ENCODE data around the gene NTM. TPM values are rescaled to one million over a fixed set of nuclear protein-coding genes. Genes with fewer than 3 reads are reported as not detected.

Gene NTM
- total RNA-seq, 2 donors from 2014 or later = not detected

DNA sequence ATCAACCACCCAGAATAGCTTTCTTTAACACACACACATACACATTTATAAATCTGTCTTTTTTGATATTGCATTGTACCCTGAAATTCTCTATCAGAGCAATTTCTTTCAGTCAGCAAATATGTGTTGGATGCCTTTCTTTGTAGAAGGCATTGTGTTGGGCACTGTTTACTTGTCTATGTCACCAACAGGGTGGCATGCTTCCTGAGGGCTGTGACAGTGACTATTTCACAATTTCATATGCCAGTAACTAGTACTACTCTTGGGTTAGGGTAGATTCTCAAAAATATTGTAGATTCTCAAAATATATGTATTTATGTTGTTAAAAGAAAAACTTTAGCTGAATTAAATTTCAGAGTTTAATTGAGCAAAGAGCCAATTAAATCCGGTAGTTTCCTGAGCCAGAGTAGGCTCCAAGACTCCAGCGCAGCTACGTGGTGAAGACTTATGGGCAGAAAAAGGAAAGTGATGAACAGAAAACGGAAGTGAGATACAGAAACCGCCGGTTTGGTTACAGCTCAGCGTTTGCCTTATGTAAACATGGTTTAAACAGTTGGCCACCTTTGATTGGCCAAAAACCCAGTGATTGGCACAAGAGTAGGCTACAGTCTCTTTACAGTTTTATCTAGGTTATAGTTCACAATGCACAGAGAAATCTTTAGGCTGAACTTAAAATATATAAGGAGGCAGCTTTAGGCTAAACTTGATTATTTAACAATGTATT is 723.3 kb downstream of the NTM start:
- Mint-ChIP-seq H3K36me3 (ENCODE audit: low read depth) (no peaks in the 10 kb centered on the region), H3K27me3 (peaks cover 3% of the 10 kb centered on the region)

DNA sequence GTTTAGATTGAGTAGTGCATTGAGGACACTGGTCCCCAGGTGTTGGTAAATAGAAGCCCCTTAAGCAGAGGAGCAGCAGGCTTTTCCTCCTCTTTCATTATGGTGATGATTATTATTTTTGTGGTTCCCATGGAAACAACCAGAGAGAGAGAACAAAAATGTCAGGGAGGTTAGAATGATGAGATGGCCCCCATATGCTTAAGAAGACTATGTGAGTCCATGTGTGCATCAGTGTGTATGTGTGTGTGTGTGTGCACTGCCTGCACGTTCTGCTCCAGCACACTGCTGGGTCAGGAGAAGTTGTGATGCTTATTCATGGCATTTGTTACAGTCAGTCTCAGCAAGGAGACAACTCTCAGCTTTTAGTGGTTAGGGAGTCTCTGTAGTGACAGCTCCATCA is 724.2 kb downstream of the NTM start:
- Mint-ChIP-seq H3K9me3 (no peaks in the 10 kb centered on the region), H3K36me3 (ENCODE audit: low read depth) (no peaks in the 10 kb centered on the region), H3K27me3 (peaks cover 3% of the 10 kb centered on the region), H3K4me3 (no peak overlapping the region), H3K27ac (no peak overlapping the region), H3K4me1 (no peaks in the 10 kb centered on the region)
- ATAC-seq (replicated peaks) = no peak

More for the DNA sequence above, 723.3 kb downstream of the NTM start:
- Mint-ChIP-seq H3K4me1 (no peaks in the 10 kb centered on the region), H3K27ac (no peak overlapping the region), H3K4me3 (no peak overlapping the region), H3K9me3 (no peaks in the 10 kb centered on the region)
- no peak for ATAC-seq (replicated peaks)

DNA sequence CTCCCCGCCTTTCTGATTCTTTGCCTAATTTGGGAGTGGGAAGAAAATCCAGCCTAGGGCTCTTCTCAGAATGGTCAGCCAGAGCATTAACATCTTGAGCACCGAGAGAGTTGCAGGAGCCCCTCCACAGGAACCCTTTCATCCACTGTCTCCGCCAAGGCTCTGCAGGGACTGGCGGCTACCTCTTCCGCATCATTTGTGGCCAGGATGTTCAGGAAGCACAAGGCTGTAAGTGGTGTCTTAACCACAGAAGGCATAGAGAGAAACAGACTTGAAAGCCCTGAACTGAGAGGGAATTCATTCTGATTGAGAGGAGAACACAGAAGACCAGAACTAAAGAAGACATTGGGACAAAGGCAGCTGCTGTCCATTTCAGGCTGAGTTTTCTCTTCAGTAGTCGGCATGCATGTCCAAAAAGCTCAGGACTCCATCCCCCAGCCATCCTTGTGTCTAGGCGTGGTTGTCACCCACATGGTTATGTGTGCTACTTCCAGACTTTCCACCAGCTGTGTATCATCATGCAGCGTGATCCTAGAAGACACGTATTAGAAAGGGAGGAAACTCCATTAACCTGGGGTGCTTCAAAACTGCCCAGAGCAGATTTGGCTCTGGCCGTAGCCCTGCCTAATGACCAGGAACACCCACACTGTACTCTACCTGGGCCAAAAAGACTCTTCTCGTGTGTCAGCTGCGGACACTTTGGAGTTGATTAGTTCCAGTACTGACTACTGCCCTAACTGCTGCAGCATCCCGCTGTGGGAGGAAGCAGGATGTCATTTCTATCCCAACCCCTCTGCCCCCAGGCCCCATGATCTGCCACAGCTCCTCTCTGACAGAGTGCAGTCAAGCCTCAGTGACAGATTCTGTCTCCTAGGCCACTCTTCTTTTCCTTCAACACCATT is 725.1 kb downstream of the NTM start:
- Mint-ChIP-seq H3K4me1 (no peaks in the 10 kb centered on the region), H3K9me3 (no peaks in the 10 kb centered on the region), H3K36me3 (ENCODE audit: low read depth) (no peaks in the 10 kb centered on the region), H3K27ac (no peak overlapping the region), H3K4me3 (no peak overlapping the region), H3K27me3 (peaks cover 3% of the 10 kb centered on the region)
- no peak for ATAC-seq (replicated peaks)

DNA sequence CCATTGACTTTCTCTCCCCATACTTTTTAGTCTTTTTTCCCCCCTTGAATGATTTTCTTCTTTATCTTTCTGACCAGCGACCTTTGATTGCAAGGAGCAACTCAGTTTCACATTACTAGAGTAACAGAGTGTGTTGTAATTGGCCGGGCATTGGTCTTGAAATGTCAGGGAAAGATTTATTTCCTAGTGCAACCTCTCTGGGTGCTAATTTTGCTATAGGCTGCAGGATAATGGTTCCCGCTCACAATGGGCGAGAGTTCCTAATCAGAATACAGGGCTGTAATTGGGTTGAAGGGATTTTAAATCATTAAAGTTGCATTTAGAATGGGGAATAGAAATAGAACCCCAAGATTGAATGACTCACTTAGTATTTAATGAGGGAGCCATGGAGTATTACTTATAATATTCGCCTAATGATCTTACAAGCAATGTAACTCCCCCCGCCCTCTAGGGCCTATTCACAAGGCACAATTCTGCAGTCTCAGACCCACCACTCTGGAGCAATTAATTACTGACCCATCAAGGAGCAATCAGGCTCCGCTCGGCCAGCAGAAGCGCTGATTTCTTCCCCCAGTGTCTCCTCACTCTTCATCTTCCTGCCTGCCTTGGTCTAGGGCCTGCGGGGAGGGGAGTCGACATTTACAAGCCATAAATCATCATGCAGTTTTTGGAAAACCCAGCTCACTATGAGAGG is 725.9 kb downstream of the NTM start:
- no peaks in the 10 kb centered on the region for H3K9me3 Mint-ChIP-seq
- H3K27ac Mint-ChIP-seq = no peak overlapping the region
- H3K4me3 Mint-ChIP-seq = no peak overlapping the region

DNA sequence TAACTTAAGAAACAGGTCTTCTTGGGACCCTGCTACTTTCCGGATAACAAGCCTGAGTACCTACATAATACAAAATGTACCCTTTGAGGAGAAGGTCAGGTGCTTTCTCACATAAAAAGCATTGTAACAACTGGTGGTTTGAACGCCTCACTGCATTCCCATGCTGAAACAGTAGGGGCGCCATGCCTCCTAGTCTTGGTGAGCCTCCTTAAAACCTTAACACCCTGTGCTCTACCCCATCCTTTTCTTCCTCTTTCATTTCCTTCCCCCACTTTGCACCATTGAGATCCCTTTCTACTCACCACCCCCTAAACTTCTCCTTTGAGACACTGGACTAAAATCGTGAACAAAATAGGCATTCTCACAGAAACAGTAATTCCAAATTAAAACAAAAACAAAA is 729.3 kb downstream of the NTM start:
- no peak for ATAC-seq (replicated peaks)
- Mint-ChIP-seq H3K9me3 (no peaks in the 10 kb centered on the region), H3K4me3 (no peak overlapping the region), H3K36me3 (ENCODE audit: low read depth) (no peaks in the 10 kb centered on the region), H3K27me3 (peaks cover 3% of the 10 kb centered on the region), H3K27ac (no peak overlapping the region), H3K4me1 (no peaks in the 10 kb centered on the region)

More for the DNA sequence above, 725.9 kb downstream of the NTM start:
- peaks cover 3% of the 10 kb centered on the region for H3K27me3 Mint-ChIP-seq
- ATAC-seq (replicated peaks) = no peak
- no peaks in the 10 kb centered on the region for H3K36me3 Mint-ChIP-seq (ENCODE audit: low read depth)
- no peaks in the 10 kb centered on the region for H3K4me1 Mint-ChIP-seq

DNA sequence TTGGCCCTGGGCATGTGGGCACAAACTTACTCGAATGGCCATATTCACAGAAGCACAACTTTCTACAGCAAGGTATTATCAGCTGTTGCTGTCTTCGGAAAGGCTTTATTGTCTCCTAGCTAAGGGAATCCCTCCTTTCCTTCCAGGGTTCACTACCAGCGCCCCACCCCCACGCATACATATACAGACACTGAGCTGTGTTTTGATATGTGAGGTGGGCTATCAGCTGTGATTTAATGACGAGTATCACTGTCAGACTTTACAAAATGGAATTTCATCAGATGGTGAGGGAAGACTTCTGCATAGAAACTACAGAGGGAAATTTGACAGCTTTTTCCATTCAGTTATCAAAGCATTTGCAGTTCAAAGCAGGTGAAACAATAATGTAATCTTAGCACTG is 730.2 kb downstream of the NTM start:
- Mint-ChIP-seq H3K4me3 (no peak overlapping the region), H3K27ac (no peak overlapping the region), H3K36me3 (ENCODE audit: low read depth) (no peaks in the 10 kb centered on the region), H3K4me1 (no peaks in the 10 kb centered on the region), H3K27me3 (peaks cover 5% of the 10 kb centered on the region), H3K9me3 (no peaks in the 10 kb centered on the region)
- ATAC-seq (replicated peaks) = no peak

DNA sequence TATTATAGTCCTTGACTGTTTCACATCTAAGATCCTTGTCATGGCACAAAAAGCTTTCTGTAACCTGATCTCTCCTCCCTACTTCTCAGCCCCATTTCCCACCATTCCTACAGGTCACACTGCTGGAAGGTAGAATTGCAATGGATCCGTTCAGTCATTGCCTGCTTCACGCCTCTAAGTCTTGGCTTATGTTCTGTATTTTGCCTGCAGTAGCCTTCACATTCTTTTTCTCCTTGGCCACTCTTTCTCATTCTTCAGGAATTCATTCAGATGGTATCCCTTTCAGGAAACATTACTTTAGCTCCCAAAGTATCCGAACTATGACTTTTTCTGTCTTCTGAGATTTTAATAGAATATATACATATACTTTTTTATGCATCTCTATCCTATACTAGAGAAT is 731.5 kb downstream of the NTM start:
- Mint-ChIP-seq H3K27ac (no peak overlapping the region), H3K4me1 (no peaks in the 10 kb centered on the region), H3K36me3 (ENCODE audit: low read depth) (no peaks in the 10 kb centered on the region), H3K4me3 (no peak overlapping the region), H3K27me3 (peaks cover 5% of the 10 kb centered on the region), H3K9me3 (no peaks in the 10 kb centered on the region)
- no peak for ATAC-seq (replicated peaks)

DNA sequence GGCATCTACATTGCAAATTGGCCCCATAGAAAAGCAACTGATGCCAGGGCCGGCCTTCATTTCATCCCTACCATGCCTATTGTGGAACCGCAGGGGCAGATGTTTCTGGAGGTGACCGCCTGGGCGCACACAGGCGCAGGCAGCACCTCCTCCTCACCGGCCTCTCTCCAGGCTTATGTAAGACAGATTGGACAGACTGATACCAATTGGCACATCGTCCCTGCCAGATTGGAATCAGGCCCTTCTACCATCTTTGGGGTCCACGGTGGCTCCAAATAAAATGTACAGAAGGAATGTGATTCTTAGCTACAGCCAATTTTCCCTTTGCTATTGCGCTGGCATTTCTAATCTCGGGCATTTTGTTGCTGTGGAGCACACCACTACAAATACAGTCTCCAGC is 732.6 kb downstream of the NTM start:
- Mint-ChIP-seq H3K4me3 (no peak overlapping the region), H3K27ac (no peak overlapping the region), H3K36me3 (ENCODE audit: low read depth) (no peaks in the 10 kb centered on the region), H3K4me1 (no peaks in the 10 kb centered on the region), H3K9me3 (no peaks in the 10 kb centered on the region), H3K27me3 (peaks cover 4% of the 10 kb centered on the region)
- ATAC-seq (replicated peaks) = no peak

DNA sequence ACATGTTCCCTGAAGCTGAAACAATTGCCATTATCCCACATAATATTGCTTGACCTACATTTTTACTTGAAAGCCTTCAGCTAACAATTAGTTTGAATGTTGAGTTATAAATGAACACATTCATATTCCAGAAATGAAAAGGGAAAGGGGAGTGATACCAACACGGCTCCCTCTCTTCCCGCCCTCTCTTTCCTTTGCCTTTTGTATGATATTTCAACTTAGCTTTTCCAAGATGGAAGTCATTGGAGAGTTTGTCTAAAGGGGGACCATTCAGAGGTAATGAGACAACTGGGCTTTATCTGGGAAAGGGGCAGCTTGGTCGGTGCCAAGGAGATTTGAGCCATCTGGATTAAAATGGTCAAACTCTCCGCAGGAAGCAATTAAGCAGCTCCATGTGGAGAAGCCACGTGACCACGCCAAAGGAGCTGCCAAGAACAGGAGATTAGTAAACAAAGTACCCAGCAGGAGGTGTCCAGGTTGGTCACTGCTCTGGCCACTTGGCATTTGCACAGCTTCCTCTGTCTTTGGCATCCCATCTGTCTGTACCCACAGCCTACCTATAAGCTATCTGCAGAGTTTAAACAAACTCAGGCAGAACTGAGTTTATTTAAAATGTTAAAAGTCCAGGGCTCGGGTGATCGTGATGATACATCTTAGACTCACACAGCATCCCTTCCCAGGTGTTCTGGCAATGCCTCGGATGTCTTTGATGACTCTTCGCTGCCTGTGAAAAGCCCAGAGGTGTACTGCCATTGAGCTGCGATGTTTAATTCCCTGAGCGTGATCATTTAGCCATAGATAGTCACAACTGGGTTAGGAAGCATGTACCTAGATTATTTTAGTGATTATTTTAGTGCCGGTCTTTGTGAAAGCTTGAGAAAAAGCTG is 735.9 kb downstream of the NTM start:
- no peaks in the 10 kb centered on the region for H3K9me3 Mint-ChIP-seq
- H3K36me3 Mint-ChIP-seq (ENCODE audit: low read depth) = no peaks in the 10 kb centered on the region
- ATAC-seq (replicated peaks) = no peak
- no peak overlapping the region for H3K4me3 Mint-ChIP-seq
- H3K27me3 Mint-ChIP-seq = peaks cover 7% of the 10 kb centered on the region
- H3K27ac Mint-ChIP-seq = no peak overlapping the region
- no peaks in the 10 kb centered on the region for H3K4me1 Mint-ChIP-seq

DNA sequence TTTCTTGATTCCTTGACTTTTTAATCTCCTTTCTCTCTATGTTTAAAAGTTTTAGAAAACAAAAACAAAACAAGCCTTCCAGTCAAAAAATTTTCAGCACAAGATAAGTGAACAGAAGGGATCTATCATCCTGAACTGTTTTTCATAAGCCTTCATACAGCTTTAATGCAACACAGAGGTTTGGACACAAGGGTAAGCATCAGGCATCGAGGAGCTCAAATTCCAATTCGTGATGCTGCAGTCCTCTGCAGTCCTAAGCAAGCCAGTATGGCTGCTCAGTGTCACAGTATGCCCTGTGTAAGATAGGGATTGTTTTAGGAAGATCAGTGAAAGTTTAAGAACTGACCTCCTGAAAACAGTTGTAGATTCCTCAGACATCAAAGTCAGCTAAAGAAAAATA is 740.9 kb downstream of the NTM start:
- H3K36me3 Mint-ChIP-seq (ENCODE audit: low read depth) = no peaks in the 10 kb centered on the region
- H3K4me1 Mint-ChIP-seq = no peaks in the 10 kb centered on the region
- peaks cover 7% of the 10 kb centered on the region for H3K27me3 Mint-ChIP-seq
- no peak for ATAC-seq (replicated peaks)
- no peaks in the 10 kb centered on the region for H3K9me3 Mint-ChIP-seq
- no peak overlapping the region for H3K27ac Mint-ChIP-seq
- H3K4me3 Mint-ChIP-seq = no peak overlapping the region

DNA sequence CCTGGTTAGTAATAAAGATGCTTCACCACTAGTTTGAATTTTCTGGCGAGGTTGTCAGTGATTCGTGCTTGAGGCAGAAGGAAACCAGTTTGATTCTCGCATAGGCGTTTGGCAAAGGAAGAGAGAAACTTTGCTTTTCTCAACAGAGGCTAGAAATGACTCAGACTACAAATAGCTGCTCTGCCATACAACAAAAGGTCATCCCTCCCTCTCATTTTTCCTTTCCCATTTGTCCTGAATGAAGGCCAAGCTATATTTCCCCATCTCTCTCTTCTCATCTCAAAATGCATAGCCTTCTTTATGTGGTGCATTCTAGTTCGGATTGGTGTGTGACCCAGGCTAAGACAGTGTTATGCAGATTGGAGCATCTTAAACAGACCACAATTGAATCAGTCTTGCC is 741.4 kb downstream of the NTM start:
- ATAC-seq (replicated peaks) = no peak
- no peaks in the 10 kb centered on the region for H3K4me1 Mint-ChIP-seq

DNA sequence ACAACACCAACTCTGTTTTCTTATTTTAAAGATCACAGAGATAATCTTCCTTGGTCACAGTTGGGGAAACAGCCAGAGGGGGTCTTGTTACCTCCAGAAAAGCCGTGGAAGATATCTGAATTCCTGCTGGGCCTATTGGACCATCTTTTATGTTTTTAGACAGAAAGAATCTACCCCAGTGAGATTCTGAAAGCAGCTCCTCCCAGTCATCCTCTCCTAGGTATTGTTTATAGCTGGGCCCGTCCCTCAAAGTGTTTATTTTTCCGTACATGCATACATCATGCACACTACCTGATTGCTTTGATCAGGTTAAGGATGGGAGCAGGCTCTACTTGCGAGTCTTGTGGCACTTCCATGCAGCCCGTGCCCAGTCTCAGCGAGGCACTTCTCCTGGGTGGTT is 742.4 kb downstream of the NTM start:
- no peaks in the 10 kb centered on the region for H3K9me3 Mint-ChIP-seq
- no peaks in the 10 kb centered on the region for H3K36me3 Mint-ChIP-seq (ENCODE audit: low read depth)
- no peak for ATAC-seq (replicated peaks)
- no peaks in the 10 kb centered on the region for H3K4me1 Mint-ChIP-seq
- H3K27ac Mint-ChIP-seq = no peak overlapping the region
- H3K27me3 Mint-ChIP-seq = peaks cover 7% of the 10 kb centered on the region
- H3K4me3 Mint-ChIP-seq = no peak overlapping the region

More for the DNA sequence above, 741.4 kb downstream of the NTM start:
- H3K27me3 Mint-ChIP-seq = peaks cover 7% of the 10 kb centered on the region
- no peak overlapping the region for H3K4me3 Mint-ChIP-seq
- H3K27ac Mint-ChIP-seq = no peak overlapping the region
- no peaks in the 10 kb centered on the region for H3K36me3 Mint-ChIP-seq (ENCODE audit: low read depth)
- no peaks in the 10 kb centered on the region for H3K9me3 Mint-ChIP-seq

DNA sequence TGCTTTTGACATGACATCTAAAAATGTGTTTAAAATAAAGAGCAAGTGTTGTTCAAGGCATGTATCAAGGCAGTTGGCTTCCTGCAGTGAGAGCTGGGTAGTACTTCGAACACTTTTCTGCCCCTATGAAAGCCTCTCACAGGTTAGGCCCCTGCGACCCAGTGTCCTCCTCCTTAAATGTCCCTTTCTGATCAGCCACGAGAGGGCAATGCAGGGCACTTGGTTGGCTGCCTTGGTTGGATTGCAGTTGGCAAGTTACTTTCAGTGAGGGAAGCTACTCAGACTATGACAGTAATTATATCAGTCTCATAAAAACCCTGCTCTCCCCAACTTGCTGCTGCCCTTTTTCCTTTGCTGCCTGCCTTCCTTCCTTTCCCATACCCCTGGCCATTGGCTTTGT is 743.8 kb downstream of the NTM start:
- H3K9me3 Mint-ChIP-seq = no peaks in the 10 kb centered on the region
- peaks cover 3% of the 10 kb centered on the region for H3K27me3 Mint-ChIP-seq
- no peak for ATAC-seq (replicated peaks)
- H3K36me3 Mint-ChIP-seq (ENCODE audit: low read depth) = no peaks in the 10 kb centered on the region
- H3K27ac Mint-ChIP-seq = no peak overlapping the region
- H3K4me3 Mint-ChIP-seq = no peak overlapping the region
- H3K4me1 Mint-ChIP-seq = no peaks in the 10 kb centered on the region

DNA sequence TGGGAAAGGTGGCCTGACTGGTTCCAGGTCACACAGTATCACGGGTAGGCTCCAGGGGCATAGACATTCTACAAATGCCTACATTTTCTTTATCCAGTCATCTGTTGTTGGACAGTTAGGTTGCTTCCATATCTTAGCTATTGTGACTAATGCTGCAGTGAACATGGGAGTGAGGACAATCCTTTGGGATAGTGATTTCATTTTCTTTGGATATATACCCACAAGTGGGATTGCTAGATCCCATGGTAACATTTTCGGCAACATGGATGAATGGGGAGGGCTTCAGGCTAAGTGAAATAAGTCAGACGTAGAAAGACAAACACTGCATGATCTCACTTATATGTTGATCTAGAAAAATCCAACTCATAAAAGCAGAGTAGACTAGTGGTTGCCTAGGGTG is 744.3 kb downstream of the NTM start:
- peaks cover 3% of the 10 kb centered on the region for H3K27me3 Mint-ChIP-seq
- H3K36me3 Mint-ChIP-seq (ENCODE audit: low read depth) = no peaks in the 10 kb centered on the region
- H3K27ac Mint-ChIP-seq = no peak overlapping the region
- ATAC-seq (replicated peaks) = no peak
- H3K9me3 Mint-ChIP-seq = no peaks in the 10 kb centered on the region
- H3K4me1 Mint-ChIP-seq = no peaks in the 10 kb centered on the region
- no peak overlapping the region for H3K4me3 Mint-ChIP-seq
